PC-9 (cell line): ENCODE results near the gene ELMO1.

ENCODE experiments used
- CTCF ChIP-seq: fragments of 200-600 bp; sonication (generic); conservative IDR thresholded peaks from 2 replicates; pipeline ENCODE4 v1.6.1; 2017; ENCODE audit warnings: mixed run types, antibody characterized with exemption, mild to moderate bottlenecking, moderate library complexity
- EZH2 ChIP-seq: fragments of 200-600 bp; sonication (generic); IDR thresholded peaks from 2 replicates; pipeline ENCODE4 v1.8.0; 2017; ENCODE audit warnings: antibody characterized with exemption, low read depth

- TF ChIP-seq EZH2 (no peak), CTCF (no peak)
Measured at GRCh38 chr7:37084303-37084702, 364.4 kb downstream of the ELMO1 start.
